ENCODE results near the gene MACROH2A1.

Gene MACROH2A1

GRCh38 chr5:135433681-135434426 lies 34.8 kb upstream of the MACROH2A1 start:
- no peak overlapping the region for H3K27ac ChIP-seq (ENCODE audit: low read length)
- peaks cover 0 to under 1% of the 10 kb centered on the region in 2 donors for H3K9me3 ChIP-seq (ENCODE audit: control insufficient read depth in 1 of 2, low read length in 2 of 2)
- peaks cover 8 to 9% of the 10 kb centered on the region in 2 donors for H3K4me1 ChIP-seq (ENCODE audit: control insufficient read depth in 1 of 2, insufficient read depth in 2 of 2, low read length in 2 of 2)

DNA sequence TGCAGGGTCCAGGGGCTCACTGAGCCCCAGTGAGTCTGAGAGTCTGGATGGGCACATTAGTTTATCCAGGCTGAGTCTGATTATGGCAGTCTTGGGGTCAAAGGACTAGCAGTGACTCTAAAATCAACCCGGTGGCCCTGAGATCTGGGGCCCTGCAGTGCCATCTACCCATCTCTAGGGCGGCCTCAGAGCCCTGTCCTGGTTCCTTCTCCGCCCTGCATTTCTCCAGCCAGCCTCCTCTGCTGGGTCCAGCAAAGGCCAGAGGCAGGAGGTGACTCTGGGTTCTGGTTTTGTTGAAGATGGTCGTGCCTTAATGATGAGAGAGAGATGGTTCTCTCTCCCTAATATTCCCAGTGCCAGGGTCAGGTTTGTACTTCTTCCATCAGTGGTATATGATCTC lies 33.1 kb upstream of the MACROH2A1 start:
- Histone ChIP-seq H3K27me3 (ENCODE audit: low read depth, low read length) (no peaks in the 10 kb centered on the region), H3K27ac (ENCODE audit: low read length) (no peak overlapping the region), H3K4me3 (ENCODE audit: low read depth in 1 of 2, low read length in 2 of 2) (no peak overlapping the region), H3K36me3 (ENCODE audit: control insufficient read depth in 1 of 2, insufficient read depth in 2 of 2, low read length in 2 of 2) (no peaks in the 10 kb centered on the region), H3K4me1 (ENCODE audit: control insufficient read depth in 1 of 2, insufficient read depth in 2 of 2, low read length in 2 of 2) (peaks cover 0 to 3% of the 10 kb centered on the region in 2 donors), H3K9me3 (ENCODE audit: control insufficient read depth in 1 of 2, low read length in 2 of 2) (peaks cover 0 to 5% of the 10 kb centered on the region in 2 donors)

More at GRCh38 chr5:135433681-135434426, 34.8 kb upstream of the MACROH2A1 start:
- Histone ChIP-seq H3K27me3 (ENCODE audit: low read depth, low read length) (no peaks in the 10 kb centered on the region), H3K4me3 (ENCODE audit: low read depth in 1 of 2, low read length in 2 of 2) (no peak overlapping the region), H3K36me3 (ENCODE audit: control insufficient read depth in 1 of 2, insufficient read depth in 2 of 2, low read length in 2 of 2) (no peaks in the 10 kb centered on the region)

DNA sequence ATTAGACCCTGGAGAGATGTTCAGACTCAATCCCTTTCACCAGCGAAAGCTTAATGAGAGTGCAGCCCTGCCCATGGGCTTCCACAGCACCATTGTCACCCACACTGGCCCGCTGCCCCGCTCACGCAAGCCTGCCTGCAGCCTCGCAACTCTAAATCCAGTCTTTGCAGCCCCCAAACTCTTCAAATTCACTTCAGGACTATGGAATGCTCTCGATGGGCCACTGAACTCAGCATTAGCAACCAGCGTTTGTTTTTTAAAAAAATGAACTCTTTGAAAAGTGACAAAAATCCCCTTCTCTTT lies 31.1 kb upstream of the MACROH2A1 start:
- Histone ChIP-seq H3K4me3 (ENCODE audit: low read depth in 1 of 2, low read length in 2 of 2) (no peak overlapping the region), H3K4me1 (ENCODE audit: control insufficient read depth in 1 of 2, insufficient read depth in 2 of 2, low read length in 2 of 2) (no peaks in the 10 kb centered on the region), H3K27me3 (ENCODE audit: low read depth, low read length) (no peaks in the 10 kb centered on the region), H3K9me3 (ENCODE audit: control insufficient read depth in 1 of 2, low read length in 2 of 2) (peaks cover 0 to 5% of the 10 kb centered on the region in 2 donors), H3K36me3 (ENCODE audit: control insufficient read depth in 1 of 2, insufficient read depth in 2 of 2, low read length in 2 of 2) (no peaks in the 10 kb centered on the region), H3K27ac (ENCODE audit: low read length) (no peak overlapping the region)

DNA sequence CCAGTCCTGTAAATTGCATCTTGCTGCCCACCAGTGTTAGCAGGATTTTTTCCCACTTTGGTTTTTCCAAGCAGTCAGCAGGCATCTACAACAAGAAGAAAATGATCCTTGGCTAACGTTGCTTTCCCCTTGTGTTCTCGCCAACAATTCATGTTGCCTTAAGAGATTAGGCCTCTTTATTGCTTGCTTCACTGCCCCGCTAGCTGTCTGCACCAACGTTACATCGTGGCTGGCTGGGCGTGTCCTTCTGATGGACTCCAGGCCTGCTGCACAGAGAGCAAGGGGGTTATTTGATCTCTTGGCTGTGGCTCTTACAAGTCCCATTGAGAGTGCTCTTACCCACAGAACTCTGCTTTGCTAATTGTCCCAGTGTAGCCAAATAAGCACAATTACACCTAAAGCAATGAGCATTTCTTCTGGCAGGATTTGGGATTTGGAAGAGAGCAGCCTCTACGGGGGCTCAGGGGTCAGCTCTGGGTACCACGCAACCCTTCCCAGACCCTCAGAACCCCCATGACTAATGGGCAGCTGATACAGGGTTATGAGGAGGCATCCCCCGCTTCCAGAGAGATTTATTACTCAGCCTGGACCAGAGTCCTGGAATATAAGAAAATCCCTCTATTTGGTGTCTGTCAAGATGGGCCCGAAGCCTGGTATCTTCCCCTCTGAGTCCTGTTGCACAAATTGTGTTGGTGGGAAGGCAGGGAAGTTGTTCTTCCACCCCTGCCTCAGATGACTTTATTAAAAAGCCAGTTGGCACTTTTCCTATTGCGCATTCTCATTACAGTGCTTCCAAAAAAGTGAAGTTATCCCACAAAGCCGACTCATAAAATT lies 30.5 kb upstream of the MACROH2A1 start:
- Histone ChIP-seq H3K27me3 (ENCODE audit: low read depth, low read length) (no peaks in the 10 kb centered on the region), H3K9me3 (ENCODE audit: control insufficient read depth in 1 of 2, low read length in 2 of 2) (peaks cover 0 to 5% of the 10 kb centered on the region in 2 donors), H3K4me3 (ENCODE audit: low read depth in 1 of 2, low read length in 2 of 2) (no peak overlapping the region), H3K27ac (ENCODE audit: low read length) (no peak overlapping the region), H3K36me3 (ENCODE audit: control insufficient read depth in 1 of 2, insufficient read depth in 2 of 2, low read length in 2 of 2) (no peaks in the 10 kb centered on the region), H3K4me1 (ENCODE audit: control insufficient read depth in 1 of 2, insufficient read depth in 2 of 2, low read length in 2 of 2) (no peaks in the 10 kb centered on the region)

DNA sequence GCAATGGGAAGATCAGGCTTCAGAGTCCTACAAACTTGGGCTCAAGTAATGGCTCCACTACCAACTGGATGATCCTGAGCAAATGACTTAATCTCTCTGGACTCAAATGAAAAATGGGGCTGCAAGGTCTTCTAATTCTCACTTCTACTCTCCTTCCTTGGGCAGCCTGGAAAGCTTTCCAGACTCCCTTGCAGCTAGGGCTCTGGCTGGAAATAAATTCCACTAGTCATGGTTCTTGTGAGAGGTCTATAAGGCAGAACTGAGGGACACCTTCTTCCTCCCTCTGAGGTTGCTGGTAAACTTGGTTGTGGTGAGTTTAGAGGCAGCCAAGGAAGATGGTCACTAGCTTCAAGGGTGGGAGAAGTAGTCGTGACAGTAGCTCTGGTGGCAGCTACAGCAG lies 29.6 kb upstream of the MACROH2A1 start:
- Histone ChIP-seq H3K4me1 (ENCODE audit: control insufficient read depth in 1 of 2, insufficient read depth in 2 of 2, low read length in 2 of 2) (no peaks in the 10 kb centered on the region), H3K27ac (ENCODE audit: low read length) (no peak overlapping the region), H3K36me3 (ENCODE audit: control insufficient read depth in 1 of 2, insufficient read depth in 2 of 2, low read length in 2 of 2) (no peaks in the 10 kb centered on the region), H3K4me3 (ENCODE audit: low read depth in 1 of 2, low read length in 2 of 2) (no peak overlapping the region), H3K9me3 (ENCODE audit: control insufficient read depth in 1 of 2, low read length in 2 of 2) (peaks cover 0 to 5% of the 10 kb centered on the region in 2 donors), H3K27me3 (ENCODE audit: low read depth, low read length) (no peaks in the 10 kb centered on the region)

- Histone ChIP-seq H3K4me1 (ENCODE audit: control insufficient read depth in 1 of 2, insufficient read depth in 2 of 2, low read length in 2 of 2) (no peaks in the 10 kb centered on the region), H3K9me3 (ENCODE audit: control insufficient read depth in 1 of 2, low read length in 2 of 2) (peaks cover 0 to 5% of the 10 kb centered on the region in 2 donors), H3K4me3 (ENCODE audit: low read depth in 1 of 2, low read length in 2 of 2) (no peak overlapping the region), H3K36me3 (ENCODE audit: control insufficient read depth in 1 of 2, insufficient read depth in 2 of 2, low read length in 2 of 2) (no peaks in the 10 kb centered on the region), H3K27me3 (ENCODE audit: low read depth, low read length) (no peaks in the 10 kb centered on the region), H3K27ac (ENCODE audit: low read length) (no peak overlapping the region)
Observed at GRCh38 chr5:135426102-135427082, 27.4 kb upstream of the MACROH2A1 start.

- H3K27me3 ChIP-seq (ENCODE audit: low read depth, low read length) = no peaks in the 10 kb centered on the region
- peaks cover 0 to 5% of the 10 kb centered on the region in 2 donors for H3K9me3 ChIP-seq (ENCODE audit: control insufficient read depth in 1 of 2, low read length in 2 of 2)
- H3K4me1 ChIP-seq (ENCODE audit: control insufficient read depth in 1 of 2, insufficient read depth in 2 of 2, low read length in 2 of 2) = no peaks in the 10 kb centered on the region
- H3K27ac ChIP-seq (ENCODE audit: low read length) = no peak overlapping the region
- no peak overlapping the region for H3K4me3 ChIP-seq (ENCODE audit: low read depth in 1 of 2, low read length in 2 of 2)
- no peaks in the 10 kb centered on the region for H3K36me3 ChIP-seq (ENCODE audit: control insufficient read depth in 1 of 2, insufficient read depth in 2 of 2, low read length in 2 of 2)
Observed at GRCh38 chr5:135425641-135426040, 26.6 kb upstream of the MACROH2A1 start.

DNA sequence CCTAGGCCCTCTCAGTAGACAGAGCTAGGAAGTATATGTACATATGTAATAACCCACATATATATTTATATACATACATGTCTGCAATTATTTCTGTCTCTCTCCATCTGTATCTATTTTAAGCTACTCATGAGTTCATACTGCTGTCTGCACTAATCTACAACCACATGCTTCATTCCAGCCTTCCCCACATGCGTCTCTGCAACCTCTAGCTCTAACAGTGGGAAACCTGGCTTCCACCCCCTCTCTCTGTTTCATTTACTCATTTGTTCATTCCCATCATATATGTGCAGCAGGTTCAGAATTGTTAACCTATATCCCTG lies 24.8 kb upstream of the MACROH2A1 start:
- Histone ChIP-seq H3K27me3 (ENCODE audit: low read depth, low read length) (no peaks in the 10 kb centered on the region), H3K36me3 (ENCODE audit: control insufficient read depth in 1 of 2, insufficient read depth in 2 of 2, low read length in 2 of 2) (no peaks in the 10 kb centered on the region), H3K27ac (ENCODE audit: low read length) (no peak overlapping the region), H3K4me3 (ENCODE audit: low read depth in 1 of 2, low read length in 2 of 2) (no peak overlapping the region), H3K4me1 (ENCODE audit: control insufficient read depth in 1 of 2, insufficient read depth in 2 of 2, low read length in 2 of 2) (no peaks in the 10 kb centered on the region), H3K9me3 (ENCODE audit: control insufficient read depth in 1 of 2, low read length in 2 of 2) (peaks cover 0 to 8% of the 10 kb centered on the region in 2 donors)

DNA sequence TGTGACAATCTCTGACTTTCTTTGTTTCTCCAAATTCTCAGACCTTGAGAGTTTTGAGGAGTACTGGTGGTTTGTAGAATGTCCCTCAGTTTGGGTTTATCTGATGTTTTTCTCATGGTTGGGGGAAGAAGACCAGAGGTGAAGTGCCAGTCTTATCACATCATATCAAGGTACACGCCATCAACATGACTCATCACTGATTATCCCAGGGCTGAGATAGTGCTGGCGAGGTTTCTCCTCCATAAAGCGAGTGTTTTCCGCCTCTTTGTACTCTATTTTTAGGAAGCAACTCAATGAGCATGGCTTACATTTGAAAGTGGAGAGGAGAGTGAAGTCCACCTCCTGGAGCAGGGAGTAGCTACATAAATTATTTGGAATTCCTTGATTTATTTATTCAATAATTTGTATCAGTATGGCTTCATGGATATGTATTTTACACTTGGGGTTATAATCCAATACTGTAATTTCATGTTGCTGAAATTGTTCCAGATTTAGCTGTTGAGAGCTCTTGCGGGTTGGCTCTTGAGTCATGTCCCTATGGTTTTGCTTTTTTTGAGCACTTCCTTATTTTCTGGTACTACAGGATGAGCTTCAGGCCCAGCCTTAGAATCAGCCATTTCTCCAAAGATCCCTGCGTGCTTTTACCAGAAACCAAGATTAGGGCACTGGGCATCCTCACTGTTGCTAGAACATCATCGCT lies 24.3 kb upstream of the MACROH2A1 start:
- no peaks in the 10 kb centered on the region for H3K4me1 ChIP-seq (ENCODE audit: control insufficient read depth in 1 of 2, insufficient read depth in 2 of 2, low read length in 2 of 2)
- peaks cover 0 to 4% of the 10 kb centered on the region in 2 donors for H3K9me3 ChIP-seq (ENCODE audit: control insufficient read depth in 1 of 2, low read length in 2 of 2)
- no peaks in the 10 kb centered on the region for H3K27me3 ChIP-seq (ENCODE audit: low read depth, low read length)
- H3K4me3 ChIP-seq (ENCODE audit: low read depth in 1 of 2, low read length in 2 of 2) = no peak overlapping the region
- no peak overlapping the region for H3K27ac ChIP-seq (ENCODE audit: low read length)
- no peaks in the 10 kb centered on the region for H3K36me3 ChIP-seq (ENCODE audit: control insufficient read depth in 1 of 2, insufficient read depth in 2 of 2, low read length in 2 of 2)

GRCh38 chr5:135422419-135422818 lies 23.4 kb upstream of the MACROH2A1 start:
- Histone ChIP-seq H3K27ac (ENCODE audit: low read length) (no peak overlapping the region), H3K9me3 (ENCODE audit: control insufficient read depth in 1 of 2, low read length in 2 of 2) (peaks cover 0 to 4% of the 10 kb centered on the region in 2 donors), H3K36me3 (ENCODE audit: control insufficient read depth in 1 of 2, insufficient read depth in 2 of 2, low read length in 2 of 2) (no peaks in the 10 kb centered on the region), H3K4me3 (ENCODE audit: low read depth in 1 of 2, low read length in 2 of 2) (no peak overlapping the region), H3K4me1 (ENCODE audit: control insufficient read depth in 1 of 2, insufficient read depth in 2 of 2, low read length in 2 of 2) (no peaks in the 10 kb centered on the region), H3K27me3 (ENCODE audit: low read depth, low read length) (no peaks in the 10 kb centered on the region)

All from muscle layer of duodenum (tissue), 2 donors.